CD14-positive monocyte (primary cell): ENCODE measurements around the gene ALDH16A1. TPM values are rescaled to one million over a fixed set of nuclear protein-coding genes. Genes with fewer than 3 reads are reported as not detected.

ENCODE experiments used
- DNase-seq, 3 donors: peaks; one replicate each; pipeline ENCODE4 v3.0.0-alpha.2; 2011 to 2022
- H2AFZ ChIP-seq: 2 replicates; pipeline ENCODE4 v1.6.0; 2012; ENCODE audit warnings: mild to moderate bottlenecking, low read depth, low read length, inconsistent platforms; ENCODE audit not compliant: insufficient read depth, poor library complexity, severe bottlenecking
- H3K27ac ChIP-seq, 2 donors: 1 replicate in 1 of 2; 2 replicates in 1 of 2; pipeline ENCODE4 v1.5.1; 2012 to 2013; ENCODE audit warnings: low read length in 2 of 2, control low read depth in 1 of 2, inconsistent platforms in 1 of 2, low read depth in 1 of 2, mild to moderate bottlenecking in 1 of 2
- H3K27me3 ChIP-seq, 2 donors: one replicate each; pipeline versions ENCODE4 v1.6.0 to v1.6.1; 2011 to 2013; ENCODE audit warnings: low read length in 2 of 2; ENCODE audit not compliant: control insufficient read depth in 2 of 2, insufficient read depth in 2 of 2
- H3K36me3 ChIP-seq, 2 donors: replicated peaks in 1 of 2; 1 replicate in 1 of 2; 2 replicates in 1 of 2; pipeline versions ENCODE4 v1.5.1 to v1.6.1; 2012 to 2013; ENCODE audit warnings: low read length in 2 of 2, control low read depth in 1 of 2, inconsistent platforms in 1 of 2, mild to moderate bottlenecking in 1 of 2; ENCODE audit not compliant: insufficient read depth in 2 of 2, control insufficient read depth in 1 of 2
- H3K4me1 ChIP-seq, 2 donors: 1 replicate in 1 of 2; 2 replicates in 1 of 2; pipeline versions ENCODE4 v1.5.1 to v1.6.1; 2012 to 2013; ENCODE audit warnings: low read length in 2 of 2, control low read depth in 1 of 2, inconsistent platforms in 1 of 2, mild to moderate bottlenecking in 1 of 2, moderate library complexity in 1 of 2; ENCODE audit not compliant: insufficient read depth in 2 of 2, control insufficient read depth in 1 of 2
- H3K4me2 ChIP-seq: replicated peaks from 2 replicates; pipeline ENCODE3; 2012; ENCODE audit warnings: low read length, moderate library complexity, mild to moderate bottlenecking; ENCODE audit not compliant: poor library complexity, severe bottlenecking; ENCODE audit errors: extremely low read depth
- H3K4me3 ChIP-seq, 3 experiments: fragments of 200-600 bp in 1 of 3; sonication (generic) in 1 of 3; replicated peaks in 1 of 3; 1 replicate in 2 of 3; 2 replicates in 1 of 3; pipeline ENCODE4 v1.5.1; 2011 to 2013; ENCODE audit warnings: low read length in 3 of 3, mild to moderate bottlenecking in 3 of 3, control low read depth in 2 of 3, low read depth in 2 of 3, inconsistent platforms in 1 of 3, moderate library complexity in 1 of 3
- H3K79me2 ChIP-seq: 2 replicates; pipeline ENCODE4 v1.6.0; 2012; ENCODE audit warnings: mild to moderate bottlenecking, control low read depth, inconsistent platforms, low read length, moderate library complexity; ENCODE audit not compliant: insufficient read depth
- H3K9ac ChIP-seq: 2 replicates; pipeline ENCODE4 v1.6.0; 2017; ENCODE audit warnings: low read length, mild to moderate bottlenecking; ENCODE audit not compliant: insufficient read depth, poor library complexity, severe bottlenecking
- H3K9me3 ChIP-seq, 2 donors: replicated peaks in 1 of 2; 1 replicate in 1 of 2; 2 replicates in 1 of 2; pipeline versions ENCODE4 v1.5.1 to v1.6.1; 2012 to 2013; ENCODE audit warnings: low read length in 2 of 2, control low read depth in 1 of 2; ENCODE audit not compliant: control insufficient read depth in 1 of 2, insufficient read depth in 1 of 2
- H4K20me1 ChIP-seq: 2 replicates; pipeline ENCODE4 v1.6.0; 2012; ENCODE audit warnings: mild to moderate bottlenecking, low read length, control low read depth, moderate library complexity; ENCODE audit not compliant: insufficient read depth
- H3K27ac Mint-ChIP-seq, 7 donors: one replicate each; pipeline ENCODE4 v1.8.0; 2020; ENCODE audit warnings: mild to moderate bottlenecking in 7 of 7, mixed read lengths in 7 of 7, moderate library complexity in 6 of 7, inconsistent platforms in 2 of 7
- H3K27me3 Mint-ChIP-seq, 3 donors: one replicate each; pipeline ENCODE4 v1.8.0; 2021 to 2022; ENCODE audit warnings: low read depth in 3 of 3, mild to moderate bottlenecking in 3 of 3, mixed read lengths in 3 of 3, moderate library complexity in 3 of 3, inconsistent platforms in 1 of 3
- H3K36me3 Mint-ChIP-seq, 2 donors: one replicate each; pipeline ENCODE4 v1.8.0; 2020; ENCODE audit warnings: mixed read lengths in 2 of 2, inconsistent platforms in 1 of 2, mild to moderate bottlenecking in 1 of 2
- H3K4me1 Mint-ChIP-seq: one replicate; pipeline ENCODE4 v1.8.0; 2020; ENCODE audit warnings: mild to moderate bottlenecking, mixed read lengths
- H3K4me3 Mint-ChIP-seq, 2 donors: one replicate each; pipeline ENCODE4 v1.8.0; 2020; ENCODE audit warnings: mild to moderate bottlenecking in 2 of 2, mixed read lengths in 2 of 2, moderate library complexity in 1 of 2
- H3K9me3 Mint-ChIP-seq, 7 donors: one replicate each; pipeline ENCODE4 v1.8.0; 2020 to 2022; ENCODE audit warnings: mixed read lengths in 7 of 7, mild to moderate bottlenecking in 6 of 7, moderate library complexity in 6 of 7, inconsistent platforms in 2 of 7
- WGBS: methylation state at CpG from one replicate; pipeline ENCODE4 v1.1.5; 2013; ENCODE audit warnings: missing lambda C conversion rate; ENCODE audit not compliant: insufficient coverage; 5-methylcytosine and 5-hydroxymethylcytosine counted together
- intact Hi-C, 2 donors: fragments of 100-400 bp; cut with micrococcal nuclease; formaldehyde crosslinking; loops; one replicate each; pipeline versions ENCODE4 v1.15.0 to v1.15.1; 2023
- polyA plus RNA-seq, 3 donors: library from polyadenylated mRNA; depleted of rRNA in 1 of 3; unstranded in 2 of 3; stranded (reverse) in 1 of 3; fragments of 300-500 nt in 2 of 3; fragments of >200 nt in 1 of 3; fragmentation: Illumina TruSeq in 2 of 3; gene quantifications; 1 replicate in 2 of 3; 2 replicates in 1 of 3; pipeline ENCODE4 v1.2.3, GENCODE V29; 2012 to 2021
- TF ChIP-seq, protein P1 (sequence below): fragments of 200-600 bp; IDR thresholded peaks from one replicate; pipeline ENCODE4 v1.8.0; 2022; ENCODE audit warnings: antibody characterized with exemption, mild to moderate bottlenecking

Gene ALDH16A1
- polyA plus RNA-seq, 3 donors = 30.8 to 39.5 (median 31.2) TPM

DNA sequence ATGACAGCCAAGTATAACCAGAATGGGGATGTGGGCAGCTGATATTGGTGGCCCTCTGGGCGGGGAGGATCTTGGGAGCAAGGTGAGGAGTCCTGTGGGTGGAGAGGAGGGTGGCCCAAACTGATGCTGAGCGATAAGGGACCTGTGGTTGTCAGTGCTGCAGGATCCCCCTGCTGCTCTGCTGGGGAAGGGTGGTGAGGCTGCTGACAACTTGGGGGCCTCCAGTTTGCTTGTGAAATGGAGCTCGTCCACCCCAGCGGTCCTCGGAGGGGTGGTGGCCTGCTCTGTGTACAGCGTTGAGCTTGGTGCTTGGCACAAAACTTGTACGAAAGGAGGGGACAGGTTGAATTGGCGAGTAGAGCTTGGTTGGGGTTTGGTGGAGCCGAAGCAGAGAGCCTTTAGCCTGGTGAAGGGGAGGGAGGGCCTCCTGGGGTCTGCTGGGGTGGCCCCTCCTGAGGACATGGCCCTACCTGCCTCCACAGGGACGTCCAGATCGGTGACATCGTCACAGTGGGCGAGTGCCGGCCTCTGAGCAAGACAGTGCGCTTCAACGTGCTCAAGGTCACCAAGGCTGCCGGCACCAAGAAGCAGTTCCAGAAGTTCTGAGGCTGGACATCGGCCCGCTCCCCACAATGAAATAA, 46.1 kb downstream of the ALDH16A1 start:
- H3K4me3 ChIP-seq = no peak overlapping the region
- intact Hi-C loops = loop anchor here (5.0 to 10.0 kb wide), 4 partner anchors 47 to 178 kb away; partner anchors contain the start of genes PRMT1 (in 2 of the 2), ALDH16A1 (in 1 of the 2), PIH1D1 (in 1 of the 2) and RRAS (in 1 of the 2)
- no peaks in the 10 kb centered on the region for H3K27me3 ChIP-seq
- peaks cover 22% of the 10 kb centered on the region for H3K79me2 ChIP-seq
- Mint-ChIP-seq H3K9me3 (peaks cover 0 to 1% (median 0%) of the 10 kb centered on the region in 7 donors), H3K27ac (peak overlapping the region in 1 of 7 donors; percentile 13), H3K36me3 (peaks cover 25 to 28% of the 10 kb centered on the region in 2 donors), H3K4me3 (peak overlapping the region; percentile 52 to 63), H3K4me1 (peaks cover 40% of the 10 kb centered on the region), H3K27me3 (peaks cover 9 to 18% (median 14%) of the 10 kb centered on the region in 3 donors)
- no peak overlapping the region for H2AFZ ChIP-seq
- no peak overlapping the region for H3K9ac ChIP-seq
- DNase-seq = no peak
- H4K20me1 ChIP-seq = peaks cover 32% of the 10 kb centered on the region
- H3K27ac ChIP-seq = peak overlapping the region in 1 of 2 donors; percentile 2
- WGBS = 88% methylated on average over 15 of the region's 19 CpGs
- TF ChIP-seq, protein P1, sequence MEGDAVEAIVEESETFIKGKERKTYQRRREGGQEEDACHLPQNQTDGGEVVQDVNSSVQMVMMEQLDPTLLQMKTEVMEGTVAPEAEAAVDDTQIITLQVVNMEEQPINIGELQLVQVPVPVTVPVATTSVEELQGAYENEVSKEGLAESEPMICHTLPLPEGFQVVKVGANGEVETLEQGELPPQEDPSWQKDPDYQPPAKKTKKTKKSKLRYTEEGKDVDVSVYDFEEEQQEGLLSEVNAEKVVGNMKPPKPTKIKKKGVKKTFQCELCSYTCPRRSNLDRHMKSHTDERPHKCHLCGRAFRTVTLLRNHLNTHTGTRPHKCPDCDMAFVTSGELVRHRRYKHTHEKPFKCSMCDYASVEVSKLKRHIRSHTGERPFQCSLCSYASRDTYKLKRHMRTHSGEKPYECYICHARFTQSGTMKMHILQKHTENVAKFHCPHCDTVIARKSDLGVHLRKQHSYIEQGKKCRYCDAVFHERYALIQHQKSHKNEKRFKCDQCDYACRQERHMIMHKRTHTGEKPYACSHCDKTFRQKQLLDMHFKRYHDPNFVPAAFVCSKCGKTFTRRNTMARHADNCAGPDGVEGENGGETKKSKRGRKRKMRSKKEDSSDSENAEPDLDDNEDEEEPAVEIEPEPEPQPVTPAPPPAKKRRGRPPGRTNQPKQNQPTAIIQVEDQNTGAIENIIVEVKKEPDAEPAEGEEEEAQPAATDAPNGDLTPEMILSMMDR = no peak
- H3K4me2 ChIP-seq = peak overlapping the region; percentile 14
- peaks cover 26% of the 10 kb centered on the region in 2 donors for H3K36me3 ChIP-seq
- H3K9me3 ChIP-seq = no peaks in the 10 kb centered on the region
- peaks cover 47 to 52% of the 10 kb centered on the region in 2 donors for H3K4me1 ChIP-seq

DNA sequence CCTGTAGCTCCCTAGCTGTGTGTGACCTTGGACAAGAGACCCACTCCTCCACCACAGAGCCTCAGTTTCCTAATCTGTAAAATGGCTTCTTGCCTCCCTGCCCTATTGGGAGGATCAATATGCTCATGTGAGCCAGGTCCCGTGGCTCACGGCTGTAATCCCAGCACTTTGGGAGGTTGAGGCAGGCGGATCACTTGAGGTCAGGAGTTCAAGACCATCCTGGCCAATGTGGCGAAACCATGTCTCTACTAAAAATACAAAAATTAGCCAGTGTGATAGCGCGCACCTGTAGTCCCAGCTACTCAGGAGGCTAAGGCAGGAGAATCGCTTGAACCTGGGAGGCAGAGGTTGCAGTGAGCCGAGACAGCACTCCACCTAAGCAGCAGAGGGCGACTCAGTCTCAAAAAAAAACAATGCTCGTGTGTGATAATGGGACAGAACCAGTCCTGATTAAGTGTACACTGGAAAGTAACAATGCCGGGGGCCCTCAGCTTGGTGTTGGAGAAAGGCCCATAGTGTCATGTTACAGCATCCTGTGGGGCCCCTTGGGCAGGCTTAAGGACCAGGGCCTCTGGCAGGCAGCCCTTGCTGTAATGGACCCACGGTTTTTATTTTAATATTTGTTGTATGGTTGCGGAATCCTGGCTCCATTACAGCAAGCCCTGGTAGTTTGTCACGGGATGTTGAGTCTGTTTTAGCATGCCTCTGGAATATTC, 50.0 kb downstream of the ALDH16A1 start:
- Histone ChIP-seq H3K27ac (no peak overlapping the region), H4K20me1 (peaks cover 24% of the 10 kb centered on the region), H3K79me2 (peaks cover 6% of the 10 kb centered on the region), H3K9ac (no peak overlapping the region), H3K4me2 (no peak overlapping the region), H3K9me3 (peaks cover 0 to 3% of the 10 kb centered on the region in 2 donors), H3K27me3 (no peaks in the 10 kb centered on the region), H3K36me3 (peaks cover 19% of the 10 kb centered on the region in 2 donors), H3K4me1 (peaks cover 44 to 48% of the 10 kb centered on the region in 2 donors), H2AFZ (no peak overlapping the region), H3K4me3 (no peak overlapping the region)
- DNase-seq = peak in 2 of 3 donors; percentile 33 to 37
- Mint-ChIP-seq H3K4me3 (no peak overlapping the region), H3K4me1 (peaks cover 42% of the 10 kb centered on the region), H3K36me3 (peaks cover 17 to 19% of the 10 kb centered on the region in 2 donors), H3K27ac (no peak overlapping the region), H3K9me3 (peaks cover 0 to 2% (median 0%) of the 10 kb centered on the region in 7 donors), H3K27me3 (peaks cover 11 to 18% (median 14%) of the 10 kb centered on the region in 3 donors)
- TF ChIP-seq, protein P1 = peak; percentile 55
- 69% methylated on average over 9 of the region's 14 CpGs for WGBS
- intact Hi-C loops = no loop called here
